SK-N-SH (cell line): ENCODE data around the gene BMP2K. TPM values are rescaled to one million over a fixed set of nuclear protein-coding genes. Genes with fewer than 3 reads are reported as not detected.

ENCODE experiments used
- CTCF ChIA-PET: fragments of 300-600, 350-600 bp; formaldehyde crosslinking; extraction: SDS; loops from one replicate; lab custom pipeline; 2021; lab: Yijun Ruan, JAX
- POLR2A ChIA-PET: fragments of 350-600 bp; sonication (Branson Sonifier 250); formaldehyde crosslinking; extraction: SDS; loops from one replicate; lab custom pipeline; 2020; ENCODE audit warnings: antibody characterized with exemption, inconsistent platforms; lab: Yijun Ruan, JAX
- DNase-seq: peaks from one replicate; pipeline ENCODE4 v3.0.0; 2012
- H2AFZ ChIP-seq: fragments of 200-600 bp; sonication (generic); 2 replicates; pipeline ENCODE4 v1.8.1; 2016; ENCODE audit warnings: antibody characterized with exemption, mild to moderate bottlenecking, low read depth
- H3F3A ChIP-seq: fragments of 200-600 bp; sonication (generic); replicated peaks from 2 replicates; pipeline ENCODE3; 2016; ENCODE audit warnings: antibody characterized with exemption, mild to moderate bottlenecking; ENCODE audit not compliant: insufficient read depth
- H3K27ac ChIP-seq, 2 experiments: fragments of 200-500 bp in 1 of 2; fragments of 200-600 bp in 1 of 2; sonication (Bioruptor generic) in 1 of 2; sonication (generic), shearing (Covaris generic) in 1 of 2; 2 replicates each; pipeline versions ENCODE4 v1.5.1 to v1.6.1; 2014 to 2016; ENCODE audit warnings: low read depth in 2 of 2, inconsistent platforms in 1 of 2, low read length in 1 of 2, mild to moderate bottlenecking in 1 of 2, mixed read lengths in 1 of 2
- H3K27me3 ChIP-seq: fragments of 200-600 bp; sonication (generic), shearing (Covaris generic); 2 replicates; pipeline ENCODE4 v1.6.1; 2016; ENCODE audit warnings: mixed run types; ENCODE audit not compliant: insufficient read depth
- H3K36me3 ChIP-seq, 2 experiments: fragments of 200-500 bp in 1 of 2; fragments of 200-600 bp in 1 of 2; sonication (Bioruptor generic) in 1 of 2; sonication (generic) in 1 of 2; replicated peaks in 1 of 2; 2 replicates each; pipeline versions ENCODE3 to v1.5.1; 2014 to 2016; ENCODE audit warnings: low read length in 1 of 2, mild to moderate bottlenecking in 1 of 2; ENCODE audit not compliant: insufficient read depth in 2 of 2, control insufficient read depth in 1 of 2
- H3K4me1 ChIP-seq, 2 experiments: fragments of 200-500 bp in 1 of 2; fragments of 200-600 bp in 1 of 2; sonication (Bioruptor generic) in 1 of 2; sonication (generic), shearing (Covaris generic) in 1 of 2; 2 replicates each; pipeline versions ENCODE4 v1.5.1 to v1.6.1; 2014 to 2016; ENCODE audit warnings: low read depth in 1 of 2, low read length in 1 of 2, mixed run types in 1 of 2; ENCODE audit not compliant: insufficient read depth in 2 of 2, control insufficient read depth in 1 of 2
- H3K4me2 ChIP-seq: fragments of 200-600 bp; sonication (generic), shearing (Covaris generic); 2 replicates; pipeline ENCODE4 v1.6.1; 2017; ENCODE audit warnings: mixed run types
- H3K4me3 ChIP-seq, 2 experiments: fragments of 200-500 bp in 1 of 2; fragments of 200-600 bp in 1 of 2; sonication (Bioruptor generic) in 1 of 2; sonication (generic), shearing (Covaris generic) in 1 of 2; 2 replicates each; pipeline versions ENCODE4 v1.5.1 to v1.8.1; 2014 to 2016; ENCODE audit warnings: low read depth in 2 of 2, inconsistent platforms in 1 of 2, low read length in 1 of 2, mild to moderate bottlenecking in 1 of 2, mixed read lengths in 1 of 2, moderate library complexity in 1 of 2
- H3K79me2 ChIP-seq: fragments of 200-600 bp; sonication (generic); 2 replicates; pipeline ENCODE4 v1.8.1; 2017; ENCODE audit warnings: mild to moderate bottlenecking; ENCODE audit not compliant: insufficient read depth
- H3K9ac ChIP-seq: fragments of 200-600 bp; sonication (generic); 2 replicates; pipeline ENCODE4 v1.6.1; 2017; ENCODE audit warnings: mixed run types
- H3K9me2 ChIP-seq: fragments of 200-600 bp; sonication (generic); 2 replicates; pipeline ENCODE4 v1.6.1; 2017; ENCODE audit warnings: mixed run types
- H3K9me3 ChIP-seq: fragments of 200-600 bp; sonication (generic); 2 replicates; pipeline ENCODE4 v1.6.1; 2017; ENCODE audit warnings: mixed run types, mild to moderate bottlenecking, moderate library complexity
- H4K20me1 ChIP-seq: fragments of 200-600 bp; sonication (generic); 2 replicates; pipeline ENCODE4 v1.6.1; 2017; ENCODE audit warnings: mild to moderate bottlenecking, mixed run types; ENCODE audit not compliant: insufficient read depth
- CHD2 ChIP-seq: fragments of 150-350 bp; IDR thresholded peaks from 2 replicates; pipeline ENCODE4 v1.6.1; 2018; ENCODE audit warnings: low read length; ENCODE audit not compliant: partially characterized antibody
- EZH2phosphoT487 ChIP-seq: fragments of 200-600 bp; sonication (generic); IDR thresholded peaks from 2 replicates; pipeline ENCODE4 v1.6.1; 2017; ENCODE audit warnings: low read depth, mixed run types, mild to moderate bottlenecking, antibody characterized with exemption, moderate library complexity, borderline replicate concordance
- FOXJ3 ChIP-seq: sonication (generic); formaldehyde crosslinking; IDR thresholded peaks from 2 replicates; pipeline ENCODE4 v1.5.1; 2020; ENCODE audit warnings: mild to moderate bottlenecking, missing genetic modification reagents
- MEF2A ChIP-seq: IDR thresholded peaks from 2 replicates; pipeline ENCODE4 v1.4.0; 2012; ENCODE audit warnings: low read depth, borderline replicate concordance
- NRF1 ChIP-seq: IDR thresholded peaks from 2 replicates; pipeline ENCODE4 v1.6.1; 2012; ENCODE audit warnings: low read depth, mild to moderate bottlenecking, low read length
- PBX3 ChIP-seq: IDR thresholded peaks from 2 replicates; pipeline ENCODE4; 2012
- RAD21 ChIP-seq: IDR thresholded peaks from 2 replicates; pipeline ENCODE4 v1.6.1; 2012; ENCODE audit warnings: mild to moderate bottlenecking, low read length
- RXRA ChIP-seq: IDR thresholded peaks from 2 replicates; pipeline ENCODE4 v1.4.0; 2012; ENCODE audit warnings: low read depth, mild to moderate bottlenecking, borderline replicate concordance
- SIN3A ChIP-seq: IDR thresholded peaks from 2 replicates; pipeline ENCODE4 v1.6.1; 2012; ENCODE audit warnings: low read depth, mild to moderate bottlenecking, low read length, moderate library complexity, borderline replicate concordance
- SMC3 ChIP-seq: IDR thresholded peaks from 2 replicates; pipeline ENCODE4 v1.6.1; 2012; ENCODE audit warnings: low read depth, low read length, improper control_type of control experiment
- TAF1 ChIP-seq: IDR thresholded peaks from 2 replicates; pipeline ENCODE4 v1.6.1; 2012; ENCODE audit warnings: low read depth, mild to moderate bottlenecking, low read length, moderate library complexity, borderline replicate concordance
- USF1 ChIP-seq: IDR thresholded peaks from 2 replicates; pipeline ENCODE4 v1.4.0; 2012; ENCODE audit warnings: low read depth, borderline replicate concordance
- YY1 ChIP-seq: IDR thresholded peaks from 2 replicates; pipeline ENCODE4 v1.4.0; 2012; ENCODE audit warnings: low read depth, mild to moderate bottlenecking
- WGBS: methylation state at CpG from one replicate; pipeline ENCODE4 v1.1.6; 2017; ENCODE audit warnings: low lambda C conversion rate; 5-methylcytosine and 5-hydroxymethylcytosine counted together
- polyA plus RNA-seq, 3 experiments: library from polyadenylated mRNA; depleted of rRNA; stranded (reverse); fragments of >200 nt; gene quantifications; 2 replicates each; pipeline ENCODE4 v1.2.3, GENCODE V29; 2012

Gene BMP2K
- polyA plus RNA-seq, 1 of the 3 experiments (the other 2 are of a cell fraction): 7.2 TPM

- ChIA-PET POLR2A (no interaction called here), CTCF (interaction anchor here (0.7 to 0.9 kb wide), 2 partner anchors 14 to 309 kb away, joined by 3 read pairs; no protein-coding TSS in a partner anchor)
Observed at GRCh38 chr4:78923464-78924312, 147.5 kb downstream of the BMP2K start.

GRCh38 chr4:78926826-78927225, 150.7 kb downstream of the BMP2K start:
- Histone ChIP-seq H3K27me3 (no peaks in the 10 kb centered on the region), H3K9me3 (no peaks in the 10 kb centered on the region), H4K20me1 (no peaks in the 10 kb centered on the region), H3K79me2 (no peaks in the 10 kb centered on the region), H3K27ac (no peak overlapping the region), H3K9ac (no peak overlapping the region), H3F3A (no peaks in the 10 kb centered on the region), H2AFZ (no peak overlapping the region), H3K9me2 (no peaks in the 10 kb centered on the region), H3K4me3 (no peak overlapping the region), H3K4me1 (no peaks in the 10 kb centered on the region), H3K4me2 (no peak overlapping the region), H3K36me3 (peaks cover 36 to 63% of the 10 kb centered on the region in 2 experiments)
- TF ChIP-seq SMC3: no peak
- no peak for DNase-seq
- CTCF ChIA-PET: no interaction called here
- POLR2A ChIA-PET: no interaction called here
- 94% methylated on average over 1 of the region's 1 CpG for WGBS

More at GRCh38 chr4:78923464-78924312, 147.5 kb downstream of the BMP2K start:
- TF ChIP-seq RAD21 (0 out of 2 replicates have a peak, but pooled peaks have one; percentile 13), RXRA (no peak)
- Histone ChIP-seq H4K20me1 (no peaks in the 10 kb centered on the region), H3K79me2 (no peaks in the 10 kb centered on the region), H3K27ac (no peak overlapping the region), H3K4me3 (no peak overlapping the region), H3K4me2 (no peak overlapping the region), H3K9me2 (no peaks in the 10 kb centered on the region), H3K36me3 (peaks cover 49 to 67% of the 10 kb centered on the region in 2 experiments), H3F3A (no peaks in the 10 kb centered on the region), H3K9ac (no peak overlapping the region), H2AFZ (no peak overlapping the region), H3K27me3 (no peaks in the 10 kb centered on the region), H3K9me3 (no peaks in the 10 kb centered on the region), H3K4me1 (no peaks in the 10 kb centered on the region)
- DNase-seq: no peak
- 96% methylated on average over 4 of the region's 4 CpGs for WGBS

- Histone ChIP-seq H2AFZ (no peak overlapping the region), H3F3A (no peaks in the 10 kb centered on the region), H3K4me1 (no peaks in the 10 kb centered on the region), H4K20me1 (no peaks in the 10 kb centered on the region), H3K27me3 (no peaks in the 10 kb centered on the region), H3K36me3 (peaks cover 31 to 57% of the 10 kb centered on the region in 2 experiments), H3K79me2 (no peaks in the 10 kb centered on the region), H3K4me2 (no peak overlapping the region), H3K9ac (no peak overlapping the region), H3K9me2 (no peaks in the 10 kb centered on the region), H3K4me3 (no peak overlapping the region), H3K9me3 (no peaks in the 10 kb centered on the region), H3K27ac (no peak overlapping the region)
- TF ChIP-seq PBX3: no peak
- TF ChIP-seq SIN3A: no peak
- TF ChIP-seq EZH2phosphoT487: no peak
- no peak for TF ChIP-seq TAF1
- TF ChIP-seq USF1: no peak
- no peak for TF ChIP-seq MEF2A
- TF ChIP-seq CHD2: no peak
- TF ChIP-seq YY1: no peak
- no peak for TF ChIP-seq FOXJ3 (CRISPR knock-in tag)
- TF ChIP-seq NRF1: no peak
- 98% methylated on average over 9 of the region's 9 CpGs for WGBS
- CTCF ChIA-PET: no interaction called here
- POLR2A ChIA-PET: no interaction called here
- no peak for DNase-seq
Observed at GRCh38 chr4:78928835-78929234, 152.7 kb downstream of the BMP2K start.
